ENCODE measurements around the gene SMG6. TPM values are rescaled to one million over a fixed set of nuclear protein-coding genes. Genes with fewer than 3 reads are reported as not detected.

SMG6 gene
- total and polyA plus RNA-seq, 2 of the 8 experiments (the other 6 are each of a cell fraction or from before 2014, with no cell fraction given), result 18.5 to 25.2 TPM

DNA sequence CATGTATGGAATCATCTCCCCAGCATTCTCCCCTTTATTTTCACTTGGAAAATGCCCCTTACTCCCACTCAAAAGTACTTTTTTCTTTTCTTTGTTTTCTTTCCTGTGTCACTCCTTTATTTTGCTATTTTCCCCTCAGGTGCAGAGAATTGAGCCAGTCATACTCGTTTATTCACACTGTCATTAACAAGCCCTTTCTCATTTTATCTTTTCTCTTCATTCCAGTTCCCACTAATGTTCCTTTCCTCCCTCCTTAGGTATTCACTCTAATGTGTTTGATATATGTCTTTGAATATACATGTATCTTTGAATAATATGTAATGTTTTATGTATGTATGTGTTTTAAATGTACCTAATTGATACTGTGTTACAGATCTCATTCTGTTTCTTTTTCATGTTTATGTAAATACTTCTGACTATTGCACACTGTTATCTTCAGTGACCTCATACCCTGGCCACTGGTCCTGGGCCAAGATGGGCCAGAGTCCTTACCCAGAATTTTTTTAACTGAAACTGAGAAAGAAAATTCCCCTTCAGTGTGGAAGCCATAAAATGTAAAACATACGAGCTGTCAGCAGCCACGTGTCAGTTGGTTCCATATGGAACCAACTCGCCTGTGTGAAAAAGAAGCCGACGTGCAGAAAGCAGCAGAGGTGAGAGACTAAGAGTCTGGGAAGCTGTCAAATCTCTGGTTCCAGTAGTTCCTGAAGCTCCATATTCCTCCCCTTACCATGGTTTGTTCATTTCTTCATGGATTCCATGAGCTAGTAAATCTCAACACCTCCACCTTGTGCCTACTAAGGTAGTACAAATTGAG, 6.0 kb upstream of the SMG6 start:
- H3K4ac ChIP-seq (replicated peaks; ENCODE audit: insufficient read length, low read depth, low read length), result no peak overlapping the region
- no peak overlapping the region for H2AFZ ChIP-seq (ENCODE audit: low read length)
- DNase-seq (ENCODE audit: low read depth in 1 of 2, low spot score in 2 of 2) (no peak), FAIRE-seq (no peak)
- no peaks in the 10 kb centered on the region for H3K23me2 ChIP-seq (ENCODE audit: low read depth, low read length)
- no peak overlapping the region for H2BK15ac ChIP-seq (ENCODE audit: low read length)
- WGBS, 2 experiments (ENCODE audit: extremely low coverage in 1 of 2, insufficient coverage in 1 of 2, insufficient read length in 1 of 2, insufficient replicate concordance in 2 of 2, low coverage in 1 of 2, low lambda C conversion rate in 2 of 2, missing lambda C conversion rate in 1 of 2), result 92% methylated on average over 6 of the region's 6 CpGs; no CpG with 5 or more reads in 1 of the 2 experiments
- no peak overlapping the region for H2BK5ac ChIP-seq (ENCODE audit: low read depth, low read length)
- no peak overlapping the region for H2BK120ac ChIP-seq (replicated peaks; ENCODE audit: low read depth, low read length)
- ChIA-PET CTCF (ENCODE audit: partially characterized antibody) (interaction anchor here (1.0 kb wide), 1 partner anchor 58 kb away, joined by 3 read pairs; no protein-coding TSS in a partner anchor), POLR2A (ENCODE audit: partially characterized antibody) (interaction anchor here (0.9 to 2.8 kb wide), 4 partner anchors 17 to 27 kb away, joined by 3 to 10 read pairs (median 6); partner anchors contain the start of gene TSR1)
- no peaks in the 10 kb centered on the region for H3K36me3 ChIP-seq (ENCODE audit: control insufficient read depth in 2 of 4, insufficient read depth in 4 of 4, low read length in 3 of 4)
- no peak overlapping the region for H4K5ac ChIP-seq (ENCODE audit: insufficient read length, low read depth, low read length)
- TF ChIP-seq KDM5A (IDR thresholded peaks at IDR 0.05; ENCODE audit: low read length) (no peak), TAF1 (IDR thresholded peaks at IDR 0.05; ENCODE audit: low read depth, low read length) (no peak), RBBP5 (IDR thresholded peaks at IDR 0.05; ENCODE audit: borderline replicate concordance, low read depth, low read length) (no peak), SP2 (IDR thresholded peaks at IDR 0.05; ENCODE audit: low read length) (no peak), EZH2 (IDR thresholded peaks at IDR 0.05; ENCODE audit: low read depth, low read length, severe bottlenecking) (no peak), SIRT6 (IDR thresholded peaks at IDR 0.05; ENCODE audit: low read length) (no peak), CREB1 (IDR thresholded peaks at IDR 0.05) (no peak), HDAC6 (IDR thresholded peaks at IDR 0.05; ENCODE audit: low read depth, low read length) (no peak), HDAC2 (IDR thresholded peaks at IDR 0.05; ENCODE audit: borderline replicate concordance in 1 of 2, low read depth in 2 of 2, low read length in 2 of 2) (no peak), ASH2L (IDR thresholded peaks at IDR 0.05; ENCODE audit: low read length) (no peak), RNF2 (IDR thresholded peaks at IDR 0.05; ENCODE audit: borderline replicate concordance, low read depth, low read length, missing control alignments, poor library complexity, severe bottlenecking) (no peak), SUZ12 (IDR thresholded peaks at IDR 0.05; ENCODE audit: low read length) (no peak)
- H2BK20ac ChIP-seq (ENCODE audit: low read length), result no peak overlapping the region
- no peaks in the 10 kb centered on the region for H4K20me1 ChIP-seq (replicated peaks in 1 of 2; ENCODE audit: control insufficient read depth in 1 of 2, insufficient read depth in 2 of 2, low read length in 2 of 2)
- no peak overlapping the region for H2BK12ac ChIP-seq (ENCODE audit: low read depth, low read length)
- H3K9ac ChIP-seq (replicated peaks in 1 of 4; ENCODE audit: extremely low read depth in 1 of 4, low read depth in 3 of 4, low read length in 3 of 4), result no peak overlapping the region
- no peak overlapping the region for H4K8ac ChIP-seq (ENCODE audit: extremely low read depth, insufficient read depth, low read length)
- H3K4me2 ChIP-seq (ENCODE audit: insufficient read depth in 1 of 2, low read depth in 2 of 2, low read length in 2 of 2), result no peak overlapping the region
- H4K91ac ChIP-seq (replicated peaks; ENCODE audit: insufficient read length, low read length), result no peak overlapping the region
- no peak overlapping the region for H3K56ac ChIP-seq (replicated peaks; ENCODE audit: insufficient read length, low read depth, low read length)
- H2AK5ac ChIP-seq (ENCODE audit: low read depth, low read length), result no peak overlapping the region
- no peak overlapping the region for H3K4me3 ChIP-seq (ENCODE audit: extremely low read depth in 1 of 4, insufficient read depth in 2 of 4, low read depth in 3 of 4, low read length in 4 of 4)
- no peak overlapping the region for H3K23ac ChIP-seq (ENCODE audit: insufficient read length)
- H3K14ac ChIP-seq (ENCODE audit: insufficient read length), result no peak overlapping the region
- no peak overlapping the region for H3K18ac ChIP-seq (ENCODE audit: extremely low read depth, low read length)
- no peaks in the 10 kb centered on the region; the same call in 1 of the 2 replicates for H3K79me1 ChIP-seq (ENCODE audit: low read depth, low read length)
- H3K79me2 ChIP-seq (ENCODE audit: control insufficient read depth in 1 of 2, insufficient read depth in 2 of 2, low read length in 2 of 2), result no peaks in the 10 kb centered on the region
- no peak overlapping the region for H3K27ac ChIP-seq (ENCODE audit: low read depth, low read length)
- H3K27me3 ChIP-seq (replicated peaks in 1 of 4; ENCODE audit: control insufficient read depth in 3 of 4, extremely low read depth in 1 of 4, insufficient read depth in 3 of 4, low read length in 3 of 4), result no peaks in the 10 kb centered on the region
- no peaks in the 10 kb centered on the region for H3K4me1 ChIP-seq (replicated peaks in 1 of 4; ENCODE audit: control insufficient read depth in 3 of 4, insufficient read depth in 4 of 4, low read length in 3 of 4)
- H3K9me3 ChIP-seq (ENCODE audit: insufficient read depth in 2 of 2, low read depth in 1 of 2, low read length in 1 of 2), result no peaks in the 10 kb centered on the region
